ENCODE results near the gene OR10H5.
"Not testable (repeated sequence)": the region's sequence is repeated elsewhere in the genome, so short reads cannot be mapped to it uniquely, and the experiment has no call there.

The OR10H5 gene, protein sequence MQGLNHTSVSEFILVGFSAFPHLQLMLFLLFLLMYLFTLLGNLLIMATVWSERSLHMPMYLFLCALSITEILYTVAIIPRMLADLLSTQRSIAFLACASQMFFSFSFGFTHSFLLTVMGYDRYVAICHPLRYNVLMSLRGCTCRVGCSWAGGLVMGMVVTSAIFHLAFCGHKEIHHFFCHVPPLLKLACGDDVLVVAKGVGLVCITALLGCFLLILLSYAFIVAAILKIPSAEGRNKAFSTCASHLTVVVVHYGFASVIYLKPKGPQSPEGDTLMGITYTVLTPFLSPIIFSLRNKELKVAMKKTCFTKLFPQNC

DNA sequence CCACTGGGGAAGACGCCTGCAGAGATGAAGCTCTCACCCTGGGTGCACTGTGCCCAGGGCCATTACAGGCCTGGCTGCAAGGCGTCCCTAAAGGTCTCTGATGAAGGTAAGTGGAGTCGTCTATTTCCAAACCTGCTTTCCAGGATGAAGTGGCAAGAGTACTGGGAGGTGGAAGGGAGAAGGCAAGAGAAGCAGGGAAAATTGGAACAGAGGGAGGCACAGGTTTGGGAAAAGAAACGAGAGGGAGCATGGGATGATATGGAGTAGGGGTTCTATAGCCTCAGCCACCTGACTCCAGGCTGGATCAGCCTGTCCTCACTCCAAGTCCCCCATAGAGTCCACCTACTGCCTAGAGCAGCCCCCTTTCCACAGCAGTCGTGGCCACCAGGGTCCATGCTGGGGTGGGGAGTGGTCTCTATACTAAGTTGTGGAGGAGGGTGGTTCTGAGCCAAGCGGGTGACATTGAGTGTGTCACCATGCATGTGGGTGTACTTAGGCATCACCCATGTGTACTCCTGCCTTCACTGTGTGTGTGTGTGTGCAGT is at the start of gene OR10H5:
TSS of gene OR10H5 (plus strand) at position 51 of the 545 bp plus-strand sequence. CDS start 6,388 bp downstream, outside the sequence.
- DNase-seq (ENCODE audit: low read depth in 3 of 3) = no peak

DNA sequence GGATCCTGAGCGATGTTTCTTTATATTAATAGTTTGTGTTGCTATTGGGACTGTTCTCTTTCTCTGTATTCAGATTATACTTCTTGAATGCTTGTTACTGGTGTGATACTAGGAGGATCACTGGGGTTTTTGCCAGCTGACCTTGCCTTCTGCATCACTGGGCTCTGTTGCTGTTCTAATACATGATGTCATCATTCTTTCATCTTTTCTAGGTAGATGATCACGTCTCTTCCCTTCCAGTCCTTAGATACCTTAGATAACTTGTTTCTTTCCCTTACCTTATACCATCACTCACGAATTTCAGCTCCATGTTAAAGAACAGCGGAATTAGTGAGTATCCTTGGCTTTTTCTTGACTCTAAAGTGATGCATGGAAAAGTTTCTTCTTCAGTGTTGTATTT is 49.7 kb upstream of the OR10H5 start, which contains the start of gene OR10H3:
TSS of gene OR10H3 (plus strand) at position 264 of the 400 bp plus-strand sequence. CDS start 3,408 bp downstream, outside the sequence.
- no peak for DNase-seq (ENCODE audit: low read depth in 3 of 3)

DNA sequence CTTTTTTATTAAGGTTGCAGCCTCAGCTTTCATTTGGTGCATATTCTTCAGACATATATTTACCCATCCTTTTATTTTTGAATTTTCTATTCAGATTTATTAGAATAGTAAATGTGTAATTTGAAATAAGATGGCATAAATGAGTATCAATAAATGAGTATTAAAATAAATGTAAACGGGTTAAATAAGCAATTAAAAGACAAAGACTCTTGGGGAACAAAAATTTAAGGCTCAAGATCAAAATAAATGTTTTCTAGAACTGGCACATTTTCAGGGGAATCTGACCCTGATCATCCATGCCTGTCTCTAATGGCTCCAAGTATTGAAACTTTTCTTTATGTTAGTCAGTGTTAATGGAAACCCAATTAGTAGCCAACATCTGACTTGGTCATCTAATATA is 46.7 kb upstream of the OR10H5 start:
- no peak for DNase-seq (ENCODE audit: low read depth in 3 of 3)

DNA sequence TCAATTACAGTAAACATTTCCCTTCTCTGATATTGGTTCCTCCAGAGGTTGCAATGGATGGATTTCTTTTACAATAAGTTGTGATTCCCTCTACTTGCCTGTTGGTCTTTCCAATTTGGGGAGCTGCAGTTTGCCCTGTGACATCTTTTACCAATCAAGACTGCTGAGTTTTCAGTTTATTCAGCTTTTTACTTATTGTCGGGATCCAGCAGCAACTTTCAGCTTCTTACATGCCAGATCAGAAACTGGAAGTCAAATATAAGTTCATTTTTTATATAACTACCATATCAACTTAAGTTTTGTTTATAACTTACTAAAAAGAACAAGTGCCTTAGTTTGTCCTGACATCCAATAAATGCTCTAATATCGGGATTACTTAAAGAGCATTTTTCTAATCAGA is 39.2 kb upstream of the OR10H5 start:
- no peak for DNase-seq (ENCODE audit: low read depth in 3 of 3)

DNA sequence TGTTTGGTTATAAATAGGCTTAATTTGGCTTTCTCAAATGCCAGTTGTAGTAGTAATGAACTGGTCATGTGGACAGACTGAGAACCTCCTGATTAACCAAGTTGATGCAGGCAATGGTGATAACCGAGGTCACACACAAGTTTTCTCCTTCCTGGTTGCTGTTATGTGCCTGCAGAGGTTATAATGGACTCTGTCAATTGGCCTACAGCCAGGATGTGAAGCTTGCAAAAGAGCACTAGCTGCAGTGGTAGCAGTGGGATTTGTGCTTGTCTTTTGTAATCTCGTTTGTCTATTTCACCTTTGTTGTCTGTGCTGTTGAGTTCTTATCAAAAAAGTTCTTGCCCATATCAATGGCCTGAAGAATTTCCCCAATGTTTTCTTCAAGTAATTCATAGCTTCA is 29.1 kb upstream of the OR10H5 start:
- DNase-seq (ENCODE audit: low read depth in 3 of 3) = no peak

DNA sequence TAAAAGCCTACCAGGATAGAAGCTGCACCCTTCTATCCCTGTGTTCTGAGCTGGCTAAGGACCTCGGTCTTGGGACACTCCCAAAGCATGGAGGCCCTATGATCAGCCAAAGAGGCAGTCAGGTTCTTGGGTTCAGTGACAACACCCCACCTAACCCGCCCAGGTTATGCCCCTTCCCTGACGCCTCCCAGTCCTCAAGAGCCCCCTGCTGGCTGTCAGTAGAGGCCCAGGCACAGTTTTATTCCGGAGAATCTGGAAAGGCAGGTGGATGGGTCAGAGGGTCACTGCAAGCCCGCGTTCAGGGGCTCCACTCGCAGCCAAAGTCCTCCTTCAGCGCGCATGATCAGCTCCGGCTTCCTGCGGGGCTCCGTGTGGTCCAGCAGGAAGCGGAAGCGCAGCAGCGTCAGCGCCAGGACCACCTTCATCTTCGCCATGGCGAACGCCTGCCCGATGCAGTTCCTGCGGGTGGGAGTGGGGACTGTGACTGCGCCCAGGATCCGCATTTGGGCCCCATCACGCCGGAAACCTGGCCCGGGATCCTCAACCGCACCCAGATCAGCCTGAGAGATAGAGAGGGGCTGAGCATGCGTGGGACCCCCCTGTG is 27.4 kb upstream of the OR10H5 start:
- no peak for DNase-seq (ENCODE audit: low read depth in 3 of 3)

DNA sequence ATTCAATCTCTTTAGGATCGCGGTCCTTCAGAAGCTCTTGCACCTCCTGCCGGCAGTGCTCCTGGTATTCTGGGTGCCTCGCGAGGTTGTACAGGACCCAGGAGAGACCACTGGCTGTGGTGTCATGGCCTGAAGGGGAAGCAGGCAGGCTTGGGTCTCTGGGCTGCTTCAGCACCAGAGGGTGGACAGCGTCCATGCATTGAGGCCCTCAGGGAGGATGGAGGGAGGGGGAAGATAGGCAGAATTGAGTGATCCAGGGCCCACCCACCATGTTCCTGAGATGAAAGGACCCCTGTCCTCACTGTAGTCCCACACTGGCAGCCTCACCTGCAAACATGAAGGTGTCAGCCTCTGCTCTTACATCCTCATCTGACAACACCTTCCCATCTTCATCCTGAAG is 17.9 kb upstream of the OR10H5 start:
- DNase-seq (ENCODE audit: low read depth in 3 of 3) = no peak

DNA sequence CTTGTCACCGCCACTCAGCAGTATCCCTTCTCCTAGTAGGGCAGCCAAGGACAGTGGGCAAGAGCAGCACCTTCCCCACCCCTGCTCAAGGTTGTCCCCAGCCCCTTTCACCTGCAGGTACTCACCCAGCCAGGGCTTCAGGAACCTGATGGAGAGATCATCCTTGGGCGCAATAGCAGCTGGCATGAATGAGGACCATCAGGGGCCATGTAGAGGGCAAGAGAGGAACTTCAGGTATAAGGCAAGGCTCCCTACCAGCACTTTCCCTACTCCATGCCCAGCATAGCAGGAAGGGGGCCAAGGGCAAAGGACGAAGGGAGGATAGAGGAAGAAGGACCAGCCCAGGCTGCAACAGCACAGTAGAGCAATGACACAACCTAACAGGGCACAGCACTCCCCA is 13.3 kb upstream of the OR10H5 start:
- not testable (repeated sequence) for DNase-seq (ENCODE audit: low read depth in 3 of 3)

DNA sequence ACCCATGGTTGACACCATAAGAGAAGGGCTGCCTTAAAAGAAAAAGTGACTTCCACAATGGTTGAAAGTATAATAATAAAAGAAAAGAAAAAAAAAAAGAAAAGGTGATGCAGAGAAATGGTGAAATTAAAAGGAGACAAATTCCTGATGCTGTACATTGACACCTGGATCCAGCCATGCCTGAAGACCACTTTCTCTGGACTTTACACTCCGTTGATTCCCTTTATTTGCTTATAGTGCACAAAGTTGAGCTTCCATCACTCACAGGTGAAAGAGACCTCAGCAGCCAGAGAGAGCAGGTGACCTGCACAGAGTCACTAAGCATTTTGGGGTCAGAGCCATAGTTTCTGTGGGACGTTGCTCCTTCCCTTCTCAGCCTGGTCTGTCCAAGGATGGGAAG is 12.2 kb upstream of the OR10H5 start:
- no peak for DNase-seq (ENCODE audit: low read depth in 3 of 3)

DNA sequence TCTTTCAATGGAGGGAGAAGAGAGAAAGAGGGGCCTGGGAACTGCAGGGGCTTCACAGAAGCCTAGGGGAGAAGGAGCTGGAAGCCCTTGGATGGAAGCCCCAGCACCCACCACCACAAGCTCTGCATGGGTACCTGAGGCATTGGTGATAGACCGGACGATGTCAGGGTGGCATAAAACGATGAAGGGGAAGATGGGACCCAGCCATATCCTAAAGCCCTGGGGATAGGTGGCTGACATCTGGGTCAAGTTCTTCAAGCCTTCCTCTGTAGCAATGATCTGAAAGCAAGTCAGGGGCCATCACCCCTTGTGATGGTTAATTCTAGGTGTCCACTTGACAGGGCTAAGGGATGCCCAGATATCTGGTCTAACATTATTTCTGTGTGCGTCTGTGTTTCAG is 11.2 kb upstream of the OR10H5 start:
- DNase-seq (ENCODE audit: low read depth in 3 of 3) = no peak

DNA sequence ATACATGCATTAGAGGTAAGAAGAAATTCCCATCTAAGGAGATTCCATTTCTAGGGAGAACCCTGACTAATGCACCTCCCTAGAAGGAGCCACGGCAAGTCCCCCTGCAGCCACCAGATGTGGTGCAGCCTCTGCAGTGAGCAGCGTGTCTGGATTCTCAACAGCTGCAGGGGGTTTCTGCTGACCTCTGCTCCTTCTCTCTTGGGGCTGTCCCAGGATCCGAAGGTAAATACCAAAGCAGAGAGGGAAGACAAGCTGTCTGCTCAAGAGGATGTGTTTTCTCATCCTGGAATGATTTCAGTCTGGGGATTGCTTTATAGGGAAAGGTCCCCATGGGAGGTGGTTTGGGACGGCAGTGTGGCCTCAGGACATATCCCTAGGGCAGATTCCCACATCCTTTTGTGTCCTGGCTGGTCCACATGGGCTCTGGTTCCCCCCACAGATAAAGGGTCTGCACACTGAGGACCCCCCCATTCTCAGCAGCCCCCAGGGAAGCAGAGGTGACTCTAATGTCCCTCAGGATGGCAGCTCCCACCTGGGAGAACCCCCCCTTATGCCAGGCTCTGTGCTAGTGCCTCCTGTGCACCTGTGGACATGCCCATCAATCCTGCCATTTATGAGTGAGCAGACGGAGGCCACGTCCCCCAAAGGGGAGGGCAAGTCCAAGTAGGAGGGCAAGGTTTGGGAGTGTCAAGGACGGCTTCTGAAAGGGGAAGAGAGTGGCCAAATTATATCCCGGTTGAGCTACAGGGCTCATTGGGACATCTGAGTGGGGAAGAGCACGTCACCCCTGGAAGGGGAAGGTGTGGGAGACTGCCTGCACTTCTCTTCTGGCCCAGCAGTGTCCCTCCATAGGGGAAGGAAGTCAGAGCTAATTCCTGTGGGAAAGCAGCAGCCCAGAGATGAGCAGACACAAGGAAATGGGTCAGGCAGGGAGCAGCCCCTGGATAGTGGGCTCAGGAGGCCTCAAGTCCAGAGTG is 10.2 kb upstream of the OR10H5 start:
- no peak for DNase-seq (ENCODE audit: low read depth in 3 of 3)

DNA sequence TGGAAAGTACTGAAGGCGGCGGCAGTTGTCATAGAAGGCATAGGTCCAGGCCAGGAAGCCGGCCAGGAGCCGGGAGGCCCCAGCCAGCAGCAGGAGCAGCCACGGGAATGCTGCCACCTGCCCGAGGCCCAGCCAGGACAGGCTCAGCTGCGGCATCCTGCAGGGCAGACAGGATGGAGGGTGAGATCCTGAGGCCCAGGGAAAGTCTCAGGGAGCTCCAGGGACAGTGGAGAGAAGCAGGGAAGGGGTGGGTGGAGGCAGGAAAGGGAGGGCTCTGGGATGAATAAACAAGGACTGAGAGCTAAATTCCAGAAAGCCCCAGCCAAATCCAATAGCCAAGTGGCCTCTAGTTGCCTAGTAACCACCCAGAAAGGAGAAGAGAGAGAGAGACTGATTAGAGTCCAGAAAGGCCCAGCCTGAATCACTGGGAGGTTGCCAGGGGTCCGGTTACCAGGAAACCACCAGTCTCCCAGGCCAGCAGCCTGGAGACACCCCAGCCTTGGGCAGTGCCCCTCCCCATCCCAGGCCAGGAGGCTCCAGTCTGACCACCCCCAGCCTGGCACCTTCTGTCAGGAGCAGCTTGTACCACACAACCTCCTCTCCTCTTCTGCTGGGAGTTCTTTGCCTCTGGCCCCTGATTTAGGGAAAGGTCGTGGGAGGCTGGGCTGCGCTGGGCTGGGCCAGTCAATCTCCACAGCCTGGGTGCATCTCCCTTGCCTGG is 7.5 kb upstream of the OR10H5 start:
- DNase-seq (ENCODE audit: low read depth in 3 of 3) = no peak

DNA sequence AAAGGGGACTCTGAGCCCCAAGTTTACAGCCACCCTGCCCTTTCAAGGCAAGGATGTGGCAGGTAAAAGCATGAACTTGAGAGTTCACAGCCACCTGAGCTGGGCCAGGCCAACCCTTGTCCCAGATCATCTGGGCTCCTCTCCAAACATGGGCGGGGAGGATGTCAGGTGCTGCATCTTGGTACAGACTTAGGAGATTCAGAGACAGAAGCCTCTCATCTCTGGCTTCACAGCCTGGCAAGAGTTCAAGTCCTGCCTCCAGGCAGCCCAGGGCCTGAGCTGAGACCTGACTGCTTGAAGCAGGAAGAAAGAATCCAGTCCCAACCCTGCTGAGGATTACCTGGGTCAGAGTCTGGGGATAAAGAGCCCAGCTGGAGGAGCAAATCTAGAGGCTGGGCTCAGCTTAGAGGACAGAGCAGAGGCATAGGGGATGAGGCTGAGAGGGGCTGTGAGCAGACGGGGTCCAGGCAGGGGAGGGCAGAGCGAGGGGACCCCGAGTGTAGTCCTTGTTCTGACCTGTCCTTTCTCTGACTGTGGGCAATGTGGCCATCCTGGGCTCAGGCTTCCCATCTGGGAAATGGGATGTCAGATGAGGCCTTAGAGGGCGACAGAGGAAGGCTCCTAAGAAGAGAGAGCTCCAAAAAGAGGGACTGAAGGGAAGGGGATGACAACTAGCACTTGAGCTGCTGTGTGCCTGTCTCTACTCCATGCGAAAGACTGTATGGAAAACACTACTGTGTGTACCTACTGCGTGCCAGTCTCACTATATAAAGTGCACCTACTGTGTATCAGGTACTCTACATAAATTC is 6.6 kb upstream of the OR10H5 start:
- no peak for DNase-seq (ENCODE audit: low read depth in 3 of 3)

DNA sequence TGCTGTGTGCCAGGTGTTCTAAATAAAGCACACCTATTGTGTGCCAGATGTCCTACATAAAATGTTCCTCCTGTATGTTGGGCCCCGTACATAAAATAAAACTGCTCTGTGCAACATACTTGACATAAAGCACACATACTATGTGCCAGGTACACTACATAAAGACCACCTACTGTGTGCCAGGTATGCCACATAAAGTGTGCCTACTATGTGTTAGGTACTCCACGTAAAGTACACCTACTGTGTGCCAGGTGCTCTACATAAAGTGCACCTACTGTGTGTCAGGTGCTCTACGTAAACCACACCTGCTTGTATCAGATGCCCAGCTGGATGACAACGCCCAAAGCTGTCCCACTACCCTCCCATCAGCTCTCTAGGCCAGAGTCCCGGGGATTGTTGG is 5.8 kb upstream of the OR10H5 start:
- no peak for DNase-seq (ENCODE audit: low read depth in 3 of 3)

DNA sequence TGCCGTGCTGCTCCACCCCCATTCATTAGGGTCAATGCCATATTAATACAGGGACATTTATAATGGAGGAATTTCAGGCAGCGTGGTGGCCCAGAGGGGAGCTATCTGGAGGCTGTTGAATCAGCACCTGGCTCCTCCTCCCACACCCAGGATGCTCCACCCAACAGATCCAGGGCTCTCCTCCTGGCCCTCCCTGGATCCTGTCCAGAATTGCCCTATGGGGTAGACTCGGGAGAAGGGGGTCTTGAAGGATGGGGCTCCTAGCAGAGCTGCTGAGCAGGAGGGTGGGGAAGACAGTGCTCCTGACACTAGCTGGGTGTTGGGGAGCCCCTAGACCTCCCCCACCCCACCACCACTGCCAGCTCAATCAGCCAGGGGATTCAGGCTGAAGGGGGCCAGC is 5.2 kb upstream of the OR10H5 start:
- no peak for DNase-seq (ENCODE audit: low read depth in 3 of 3)

DNA sequence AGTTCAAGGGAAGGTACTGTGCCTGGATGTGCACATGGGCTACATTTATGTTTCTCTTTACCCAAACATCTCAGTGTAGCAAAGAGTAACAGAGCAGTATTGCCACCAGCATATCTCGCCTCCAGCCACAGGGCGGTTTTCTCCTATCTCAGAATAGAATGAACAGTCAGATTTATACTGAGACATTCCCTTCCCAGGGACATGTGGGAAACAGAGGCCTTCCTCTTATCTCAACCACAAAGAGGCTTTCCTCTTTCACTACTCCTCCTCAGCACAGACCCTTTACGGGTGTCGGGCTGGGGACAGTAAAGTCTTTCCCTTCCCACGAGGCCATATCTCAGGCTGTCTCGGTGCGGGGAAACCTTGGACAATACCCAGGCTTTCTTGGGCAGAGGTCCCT is 4.6 kb upstream of the OR10H5 start:
- DNase-seq (ENCODE audit: low read depth in 3 of 3) = not testable (repeated sequence)

DNA sequence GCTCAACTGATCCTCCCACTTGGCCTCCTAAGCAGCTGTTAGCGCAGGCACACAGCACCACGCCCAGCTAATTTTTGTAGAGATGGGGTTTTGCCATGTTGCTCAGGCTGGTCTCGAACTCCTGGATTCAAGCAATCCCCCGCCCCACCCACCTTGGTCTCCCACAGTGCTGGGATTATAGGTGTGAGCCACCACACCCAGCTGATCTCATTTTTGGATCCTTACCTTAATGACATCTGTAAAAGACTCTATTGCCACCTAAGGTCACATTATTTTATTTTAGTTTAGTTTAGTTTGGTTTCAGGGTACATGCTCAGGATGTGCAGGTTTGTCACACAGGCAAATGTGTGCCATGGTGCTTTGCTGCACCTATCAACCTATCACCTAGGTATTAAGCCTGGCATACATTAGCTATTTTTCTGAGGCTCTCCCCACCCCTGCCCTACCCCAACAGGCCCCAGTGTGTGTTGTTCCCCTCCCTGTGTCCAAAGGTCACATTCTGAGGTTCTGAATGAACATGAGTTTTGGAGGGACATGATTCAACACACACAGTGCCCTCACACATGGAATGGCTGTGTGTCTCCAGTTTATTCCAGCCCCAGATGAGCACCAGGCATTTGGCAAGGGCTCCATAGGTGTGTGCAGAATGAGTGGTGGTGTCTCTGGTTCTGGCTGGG is 1.3 kb downstream of the OR10H5 start:
- no peak for DNase-seq (ENCODE audit: low read depth in 3 of 3)

DNA sequence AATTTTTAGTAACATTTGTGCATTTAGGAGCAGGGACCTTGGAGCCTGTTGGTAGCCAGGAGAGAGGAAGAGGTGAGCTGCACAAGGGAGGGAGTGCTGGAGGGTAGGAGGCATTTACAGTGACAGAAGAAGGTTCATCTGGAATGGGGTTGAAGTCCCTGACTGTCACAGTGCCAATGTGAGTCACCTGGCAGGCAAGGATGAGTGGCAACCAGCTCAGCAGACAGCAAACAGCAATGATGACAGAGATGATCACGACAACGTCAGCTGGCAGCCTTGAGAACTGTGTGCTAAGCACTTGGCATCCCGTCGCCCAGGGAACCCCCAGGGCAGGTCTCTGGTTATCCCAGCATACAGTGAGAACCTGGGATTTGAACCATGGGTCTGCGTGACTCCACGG is 2.6 kb downstream of the OR10H5 start:
- no peak for DNase-seq (ENCODE audit: low read depth in 3 of 3)

DNA sequence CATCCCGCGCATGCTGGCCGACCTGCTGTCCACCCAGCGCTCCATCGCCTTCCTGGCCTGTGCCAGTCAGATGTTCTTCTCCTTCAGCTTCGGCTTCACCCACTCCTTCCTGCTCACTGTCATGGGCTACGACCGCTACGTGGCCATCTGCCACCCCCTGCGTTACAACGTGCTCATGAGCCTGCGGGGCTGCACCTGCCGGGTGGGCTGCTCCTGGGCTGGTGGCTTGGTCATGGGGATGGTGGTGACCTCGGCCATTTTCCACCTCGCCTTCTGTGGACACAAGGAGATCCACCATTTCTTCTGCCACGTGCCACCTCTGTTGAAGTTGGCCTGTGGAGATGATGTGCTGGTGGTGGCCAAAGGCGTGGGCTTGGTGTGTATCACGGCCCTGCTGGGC is 6.8 kb downstream of the OR10H5 start:
- DNase-seq (ENCODE audit: low read depth in 3 of 3) = not testable (repeated sequence)

DNA sequence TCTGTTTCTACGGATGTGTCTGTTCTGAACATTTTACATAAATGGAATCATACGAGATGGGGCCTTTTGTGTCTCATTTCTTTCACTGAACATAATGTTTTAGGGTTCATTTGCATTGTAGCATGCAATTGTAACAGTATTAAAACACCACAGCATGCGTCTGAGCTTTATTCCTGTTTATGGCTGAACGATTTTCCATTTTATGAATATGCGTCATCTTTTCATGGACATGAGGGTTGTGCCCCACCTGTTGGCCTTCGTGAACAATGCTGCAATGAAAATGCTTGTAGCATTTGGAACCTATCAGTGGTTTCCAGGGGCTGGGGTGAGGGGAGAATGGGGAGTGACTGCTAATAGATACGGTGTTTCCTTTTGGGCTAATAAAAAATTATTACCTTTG is 22.9 kb downstream of the OR10H5 start:
- no peak for DNase-seq (ENCODE audit: low read depth in 3 of 3)

All from stimulated activated CD4-positive, alpha-beta T cell treated with anti-CD3 and anti-CD28 coated beads, TNF-alpha, amount 100 ng/mL, for 48 hours (primary cell).